Brain microvascular endothelial cell (primary cell): Measurements from ENCODE around the gene RIN3.
A peak's percentile ranks its signal among the peaks of the same experiment; 100 is the strongest.

ENCODE experiments used
- DNase-seq: peaks from one replicate; pipeline ENCODE4 v3.0.0-alpha.2; 2020
- H3K27ac ChIP-seq: fragments of 250-450 bp; sonication (Bioruptor Pico); 2 replicates; pipeline ENCODE4 v1.5.1; 2020; ENCODE audit warnings: mild to moderate bottlenecking, moderate library complexity
- H3K27me3 ChIP-seq: fragments of 250-450 bp; sonication (Bioruptor Pico); replicated peaks from 2 replicates; pipeline ENCODE4 v1.5.1; 2020; ENCODE audit warnings: mild to moderate bottlenecking
- H3K36me3 ChIP-seq: fragments of 250-450 bp; sonication (Bioruptor Pico); replicated peaks from 2 replicates; pipeline ENCODE4 v1.5.1; 2020; ENCODE audit warnings: mild to moderate bottlenecking
- H3K4me3 ChIP-seq: 2 replicates; pipeline ENCODE4 v1.5.1; 2011; ENCODE audit warnings: low read depth, mild to moderate bottlenecking, control low read depth, low read length, moderate library complexity
- CTCF ChIP-seq: IDR thresholded peaks from 2 replicates; pipeline ENCODE4 v1.5.1; 2011; ENCODE audit warnings: low read depth, mild to moderate bottlenecking, moderate library complexity, low read length, control low read depth, inconsistent platforms; ENCODE audit errors: missing control alignments
- in situ Hi-C: cut with HindIII; loops from 2 replicates; pipeline ENCODE4 v1.10.0; 2017; ENCODE audit warnings: low sequenced_read_pairs, low pct_ligation_motif_present

RIN3 gene

GRCh38 chr14:92469515-92469914 lies 44.1 kb upstream of the RIN3 start:
- no peaks in the 10 kb centered on the region for H3K27me3 ChIP-seq
- TF ChIP-seq CTCF: no peak
- no peak overlapping the region for H3K27ac ChIP-seq
- in situ Hi-C loops: no loop called here
- no peak overlapping the region for H3K4me3 ChIP-seq
- no peak for DNase-seq
- no peaks in the 10 kb centered on the region for H3K36me3 ChIP-seq

- H3K4me3 ChIP-seq: no peak overlapping the region
- DNase-seq: no peak
- in situ Hi-C loops: no loop called here
- H3K27ac ChIP-seq: no peak overlapping the region
- no peaks in the 10 kb centered on the region for H3K27me3 ChIP-seq
- no peak for TF ChIP-seq CTCF
- no peaks in the 10 kb centered on the region for H3K36me3 ChIP-seq
These were observed 43.4 kb upstream of the RIN3 start for GRCh38 chr14:92470215-92470614.

- no peak for TF ChIP-seq CTCF
These were observed 42.8 kb upstream of the RIN3 start for GRCh38 chr14:92470811-92471210.

GRCh38 chr14:92471919-92472318 lies 41.7 kb upstream of the RIN3 start:
- peak; percentile 73 for DNase-seq
- Histone ChIP-seq H3K36me3 (no peaks in the 10 kb centered on the region), H3K27ac (no peak overlapping the region), H3K27me3 (no peaks in the 10 kb centered on the region), H3K4me3 (no peak overlapping the region)
- in situ Hi-C loops: no loop called here
- no peak for TF ChIP-seq CTCF

More at GRCh38 chr14:92470811-92471210, 42.8 kb upstream of the RIN3 start:
- Histone ChIP-seq H3K4me3 (no peak overlapping the region), H3K27ac (no peak overlapping the region), H3K36me3 (no peaks in the 10 kb centered on the region), H3K27me3 (no peaks in the 10 kb centered on the region)
- in situ Hi-C loops: no loop called here
- no peak for DNase-seq

DNA sequence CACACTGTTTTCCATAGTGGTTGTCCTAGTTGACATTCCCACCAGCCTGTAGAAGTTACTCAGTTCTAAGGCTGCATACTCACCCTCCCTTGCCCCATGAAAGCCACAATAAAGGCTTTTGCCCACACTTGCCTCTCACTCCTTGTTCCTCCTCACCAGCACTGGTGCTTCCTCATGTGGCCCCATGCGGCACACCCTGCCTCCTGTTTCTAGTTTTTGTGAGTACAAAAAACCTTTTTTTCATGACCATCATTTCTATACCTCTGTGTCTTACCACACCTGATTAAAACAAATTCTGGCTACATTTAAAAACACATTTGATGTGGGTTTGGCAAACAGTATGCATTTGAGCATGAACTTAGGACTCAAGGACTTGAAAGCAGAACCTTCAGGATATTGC lies 40.7 kb upstream of the RIN3 start:
- DNase-seq: no peak
- in situ Hi-C loops: no loop called here
- H3K27ac ChIP-seq: peak overlapping the region; percentile 2

More for the DNA sequence above, 40.7 kb upstream of the RIN3 start:
- Histone ChIP-seq H3K36me3 (no peaks in the 10 kb centered on the region), H3K4me3 (no peak overlapping the region), H3K27me3 (no peaks in the 10 kb centered on the region)
- no peak for TF ChIP-seq CTCF
